ENCODE measurements around the gene BEST3.

- TF ChIP-seq POLR2AphosphoS5 (IDR thresholded peaks at IDR 0.05; ENCODE audit: borderline replicate concordance, low read depth, low read length) (no peak), EZH2 (IDR thresholded peaks at IDR 0.05) (no peak), FOXP2 (optimal IDR thresholded peaks at IDR 0.05; ENCODE audit: control extremely low read depth, extremely low read length, insufficient read depth) (no peak)
Measured at GRCh38 chr12:69720750-69721149, 21.6 kb upstream of the BEST3 start.

Measured in SK-N-MC (cell line).